ENCODE data around the gene GJC1.
A peak's percentile ranks its signal among the peaks of the same experiment; 100 is the strongest.

GJC1 gene

GRCh38 chr17:44780845-44781480, 49.1 kb downstream of the GJC1 start:
- no peak for TF ChIP-seq ZNF274 (IDR thresholded peaks at IDR 0.05; ENCODE audit: low read depth, low read length)
- H3K4me3 ChIP-seq (ENCODE audit: low read length) = no peak overlapping the region

- H3K4me3 ChIP-seq (ENCODE audit: low read length) = no peak overlapping the region
Measured at GRCh38 chr17:44780161-44780560, 49.9 kb downstream of the GJC1 start.

GRCh38 chr17:44779211-44780025, 50.7 kb downstream of the GJC1 start:
- peak overlapping the region; percentile 23; the same call in 1 of the 2 replicates for H3K4me3 ChIP-seq (ENCODE audit: low read length)
- TF ChIP-seq ZNF274 (IDR thresholded peaks at IDR 0.05; ENCODE audit: low read depth, low read length) = no peak

More at GRCh38 chr17:44780161-44780560, 49.9 kb downstream of the GJC1 start:
- no peak for TF ChIP-seq ZNF274 (IDR thresholded peaks at IDR 0.05; ENCODE audit: low read depth, low read length)

- TF ChIP-seq ZNF274 (IDR thresholded peaks at IDR 0.05; ENCODE audit: low read depth, low read length) = no peak
- no peak overlapping the region for H3K4me3 ChIP-seq (ENCODE audit: low read length)
Measured at GRCh38 chr17:44778656-44779210, 51.4 kb downstream of the GJC1 start.

GRCh38 chr17:44777394-44778348, 52.4 kb downstream of the GJC1 start:
- no peak overlapping the region for H3K4me3 ChIP-seq (ENCODE audit: low read length)
- TF ChIP-seq ZNF274 (IDR thresholded peaks at IDR 0.05; ENCODE audit: low read depth, low read length) = no peak

GRCh38 chr17:44776628-44777393, 53.3 kb downstream of the GJC1 start:
- no peak for TF ChIP-seq ZNF274 (IDR thresholded peaks at IDR 0.05; ENCODE audit: low read depth, low read length)
- H3K4me3 ChIP-seq (ENCODE audit: low read length) = no peak overlapping the region

- peak overlapping the region; percentile 38; the same call in 1 of the 2 replicates for H3K4me3 ChIP-seq (ENCODE audit: low read length)
- TF ChIP-seq ZNF274 (IDR thresholded peaks at IDR 0.05; ENCODE audit: low read depth, low read length) = no peak
Measured at GRCh38 chr17:44775838-44776621, 54.1 kb downstream of the GJC1 start.

- TF ChIP-seq ZNF274 (IDR thresholded peaks at IDR 0.05; ENCODE audit: low read depth, low read length) = no peak
- peak overlapping the region; percentile 57; the same call in 1 of the 2 replicates for H3K4me3 ChIP-seq (ENCODE audit: low read length)
Measured at GRCh38 chr17:44775136-44775837, 54.8 kb downstream of the GJC1 start.

GRCh38 chr17:44774271-44775135, 55.6 kb downstream of the GJC1 start:
- TF ChIP-seq ZNF274 (IDR thresholded peaks at IDR 0.05; ENCODE audit: low read depth, low read length) = no peak
- H3K4me3 ChIP-seq (ENCODE audit: low read length) = peak overlapping the region; percentile 57; the same call in 1 of the 2 replicates

GRCh38 chr17:44773140-44773539, 56.9 kb downstream of the GJC1 start:
- no peak overlapping the region for H3K4me3 ChIP-seq (ENCODE audit: low read length)

More at GRCh38 chr17:44773140-44773539, 56.9 kb downstream of the GJC1 start:
- TF ChIP-seq ZNF274 (IDR thresholded peaks at IDR 0.05; ENCODE audit: low read depth, low read length) = no peak

Data from GM08714 (cell line).